GM23338 (cell line): ENCODE measurements around the gene FAM217A. TPM values are rescaled to one million over a fixed set of nuclear protein-coding genes. Genes with fewer than 3 reads are reported as not detected.
"Not testable (repeated sequence)": the region's sequence is repeated elsewhere in the genome, so short reads cannot be mapped to it uniquely, and the experiment has no call there.

Experiments used
- ATAC-seq: fragments of 200-7000 bp; cut with Tn5 transposase; 3 replicates; pipeline ENCODE4 v1.9.1; 2020
- DNase-seq: peaks from one replicate; pipeline ENCODE4 v3.0.0-alpha.2; 2015; ENCODE audit warnings: low spot score
- H2AFZ ChIP-seq: fragments of 200-600 bp; sonication (generic); 2 replicates; pipeline ENCODE4 v1.8.0; 2016; ENCODE audit warnings: antibody characterized with exemption, mild to moderate bottlenecking, moderate library complexity
- H3F3A ChIP-seq: fragments of 200-600 bp; sonication (generic); replicated peaks from 2 replicates; pipeline ENCODE4 v1.8.0; 2017; ENCODE audit warnings: antibody characterized with exemption, mixed run types, low read depth
- H3K27ac ChIP-seq: fragments of 200-600 bp; sonication (generic); 2 replicates; pipeline ENCODE4 v1.6.1; 2016; ENCODE audit warnings: low read depth
- H3K27me3 ChIP-seq: fragments of 200-600 bp; sonication (generic); 2 replicates; pipeline ENCODE4 v1.8.0; 2016; ENCODE audit warnings: mild to moderate bottlenecking, mixed run types, moderate library complexity; ENCODE audit not compliant: insufficient read depth
- H3K36me3 ChIP-seq: fragments of 200-600 bp; sonication (generic); 2 replicates; pipeline ENCODE4 v1.8.0; 2016; ENCODE audit warnings: mild to moderate bottlenecking; ENCODE audit not compliant: insufficient read depth
- H3K4me1 ChIP-seq: fragments of 200-600 bp; sonication (generic); 2 replicates; pipeline ENCODE4 v1.8.0; 2016; ENCODE audit warnings: mild to moderate bottlenecking, moderate library complexity; ENCODE audit not compliant: insufficient read depth
- H3K4me2 ChIP-seq: fragments of 200-600 bp; sonication (generic); 2 replicates; pipeline ENCODE4 v1.7.1; 2017; ENCODE audit warnings: mixed run types
- H3K4me3 ChIP-seq: fragments of 200-600 bp; sonication (generic); 2 replicates; pipeline ENCODE4 v1.6.1; 2016; ENCODE audit warnings: mixed run types
- H3K79me2 ChIP-seq: fragments of 200-600 bp; sonication (generic); replicated peaks from 2 replicates; pipeline ENCODE4 v1.8.0; 2017; ENCODE audit warnings: mild to moderate bottlenecking; ENCODE audit not compliant: insufficient read depth
- H3K9me2 ChIP-seq: fragments of 200-600 bp; sonication (generic); 2 replicates; pipeline ENCODE4 v1.8.0; 2017; ENCODE audit not compliant: insufficient read depth
- H4K20me1 ChIP-seq: fragments of 200-600 bp; sonication (generic); replicated peaks from 2 replicates; pipeline ENCODE4 v1.8.0; 2017; ENCODE audit warnings: mild to moderate bottlenecking; ENCODE audit not compliant: insufficient read depth
- H3K27ac Mint-ChIP-seq: 2 replicates; pipeline ENCODE4 v1.8.0; 2020; ENCODE audit warnings: inconsistent platforms, mild to moderate bottlenecking, moderate library complexity, mixed read lengths
- H3K27me3 Mint-ChIP-seq: 3 replicates; pipeline ENCODE4 v1.8.0; 2022; ENCODE audit warnings: low read depth, mild to moderate bottlenecking, moderate library complexity, mixed read lengths, inconsistent platforms; ENCODE audit not compliant: insufficient read depth, poor library complexity
- H3K36me3 Mint-ChIP-seq: 3 replicates; pipeline ENCODE4 v1.8.0; 2021; ENCODE audit warnings: low read depth, mild to moderate bottlenecking, inconsistent platforms, moderate library complexity, mixed read lengths
- H3K4me1 Mint-ChIP-seq: 3 replicates; pipeline ENCODE4 v1.8.0; 2020; ENCODE audit warnings: mild to moderate bottlenecking, inconsistent platforms, mixed read lengths
- H3K4me3 Mint-ChIP-seq: 3 replicates; pipeline ENCODE4 v1.8.0; 2021; ENCODE audit warnings: moderate library complexity, mild to moderate bottlenecking, inconsistent platforms, mixed read lengths
- H3K9me3 Mint-ChIP-seq: 3 replicates; pipeline ENCODE4 v1.8.0; 2020; ENCODE audit warnings: moderate library complexity, mild to moderate bottlenecking, inconsistent platforms, mixed read lengths
- CREB1 ChIP-seq: fragments of 250-450 bp; sonication (Bioruptor Pico); IDR thresholded peaks from 2 replicates; pipeline ENCODE4 v1.5.0; 2020; ENCODE audit warnings: low read depth, mild to moderate bottlenecking, moderate library complexity
- CTCF ChIP-seq, 2 experiments: fragments of 200-600 bp in 1 of 2; sonication (generic) in 1 of 2; conservative IDR thresholded peaks; 2 replicates each; pipeline versions ENCODE4 v1.5.1 to v1.6.1; 2016 to 2017; ENCODE audit warnings: antibody characterized with exemption in 2 of 2, low read depth in 2 of 2, mild to moderate bottlenecking in 2 of 2, moderate library complexity in 1 of 2
- EZH2 ChIP-seq: fragments of 200-600 bp; sonication (generic); IDR thresholded peaks from one replicate; pipeline ENCODE4 v1.8.0; 2017; ENCODE audit warnings: antibody characterized with exemption, mild to moderate bottlenecking, low read depth; ENCODE audit not compliant: unreplicated experiment
- EZH2phosphoT487 ChIP-seq: fragments of 200-600 bp; sonication (generic); IDR thresholded peaks from one replicate; pipeline ENCODE4 v1.8.1; 2018; ENCODE audit warnings: antibody characterized with exemption; ENCODE audit not compliant: unreplicated experiment
- NANOG ChIP-seq: IDR thresholded peaks from 2 replicates; pipeline ENCODE4 v1.6.1; 2016; ENCODE audit warnings: antibody characterized with exemption, borderline replicate concordance
- POLR2AphosphoS5 ChIP-seq: IDR thresholded peaks from 2 replicates; pipeline ENCODE4 v1.6.1; 2016; ENCODE audit warnings: antibody characterized with exemption, low read depth
- ZNF114 ChIP-seq: fragments of 250-450 bp; sonication (Bioruptor Pico); IDR thresholded peaks from 2 replicates; pipeline ENCODE4 v1.5.0; 2020; ENCODE audit warnings: mild to moderate bottlenecking, moderate library complexity
- ZNF462 ChIP-seq: fragments of 250-450 bp; sonication (Bioruptor Pico); IDR thresholded peaks from 2 replicates; pipeline ENCODE4 v1.5.0; 2020; ENCODE audit warnings: mild to moderate bottlenecking, moderate library complexity
- polyA plus RNA-seq: library from polyadenylated mRNA; unstranded; fragments of >200 nt; fragmentation: Nextera tagmentation; extraction: Ambion mirVana; gene quantifications from 2 replicates; pipeline ENCODE4 v1.2.1, GENCODE V29; 2016
- total RNA-seq: library from RNA; depleted of rRNA; stranded (reverse); fragments of >200 nt; shearing (Covaris generic); gene quantifications from 2 replicates; pipeline ENCODE4 v1.2.3, GENCODE V29; 2014

Gene FAM217A
- total and polyA plus RNA-seq, 2 experiments from 2014 or later = not detected

- no peak overlapping the region for H2AFZ ChIP-seq
- Mint-ChIP-seq H3K36me3 (peaks cover 17% of the 10 kb centered on the region; the same call in 2 of the 3 replicates), H3K27me3 (no peaks in the 10 kb centered on the region), H3K4me3 (no peak overlapping the region), H3K9me3 (no peaks in the 10 kb centered on the region), H3K4me1 (no peaks in the 10 kb centered on the region), H3K27ac (no peak overlapping the region)
- ATAC-seq = no peak
- H3K9me2 ChIP-seq = no peaks in the 10 kb centered on the region
- H3K79me2 ChIP-seq = no peaks in the 10 kb centered on the region
- DNase-seq = no peak
- no peak overlapping the region for H3K4me2 ChIP-seq
- H3K4me3 ChIP-seq = no peak overlapping the region
- TF ChIP-seq EZH2 (no peak), NANOG (no peak), CREB1 (CRISPR knock-in tag) (no peak), EZH2phosphoT487 (no peak), ZNF114 (CRISPR knock-in tag) (no peak), CTCF (conservative IDR thresholded peaks at IDR 0.05; ENCODE audit: low read depth in 2 of 2) (no peak)
- H4K20me1 ChIP-seq = no peaks in the 10 kb centered on the region
- H3K27ac ChIP-seq = no peak overlapping the region
- H3K27me3 ChIP-seq = no peaks in the 10 kb centered on the region
- no peaks in the 10 kb centered on the region for H3K4me1 ChIP-seq
- H3K36me3 ChIP-seq = peaks cover 12% of the 10 kb centered on the region; the same call in 1 of the 2 replicates
- H3F3A ChIP-seq = no peaks in the 10 kb centered on the region
Measured at GRCh38 chr6:4112366-4112765, 33.4 kb upstream of the FAM217A start.

- H3K4me3 Mint-ChIP-seq, H3K4me2 ChIP-seq, H2AFZ ChIP-seq, H3K9me3 Mint-ChIP-seq, H4K20me1 ChIP-seq, ATAC-seq, H3K4me1 Mint-ChIP-seq, H3K27me3 Mint-ChIP-seq, H3K4me3 ChIP-seq, H3K27me3 ChIP-seq, DNase-seq, H3K27ac ChIP-seq, H3K36me3 Mint-ChIP-seq, H3K4me1 ChIP-seq, H3K27ac Mint-ChIP-seq, H3K9me2 ChIP-seq, H3K79me2 ChIP-seq, H3K36me3 ChIP-seq, H3F3A ChIP-seq: not testable (repeated sequence)
Measured at GRCh38 chr6:4109363-4109815, 30.5 kb upstream of the FAM217A start.

- Mint-ChIP-seq H3K27me3 (no peaks in the 10 kb centered on the region), H3K9me3 (no peaks in the 10 kb centered on the region), H3K4me3 (no peak overlapping the region), H3K36me3 (no peaks in the 10 kb centered on the region), H3K27ac (no peak overlapping the region), H3K4me1 (no peaks in the 10 kb centered on the region; the same call in 2 of the 3 replicates)
- H3K79me2 ChIP-seq = no peaks in the 10 kb centered on the region
- no peaks in the 10 kb centered on the region for H3K27me3 ChIP-seq
- H4K20me1 ChIP-seq = no peaks in the 10 kb centered on the region
- no peaks in the 10 kb centered on the region for H3K36me3 ChIP-seq
- H3K27ac ChIP-seq = no peak overlapping the region
- no peaks in the 10 kb centered on the region for H3F3A ChIP-seq
- H3K9me2 ChIP-seq = no peaks in the 10 kb centered on the region
- H3K4me1 ChIP-seq = no peaks in the 10 kb centered on the region
- no peak overlapping the region for H2AFZ ChIP-seq
- DNase-seq = no peak
- peak; percentile 35; the same call in 1 of the 3 replicates for ATAC-seq
- no peak overlapping the region for H3K4me3 ChIP-seq
- H3K4me2 ChIP-seq = no peak overlapping the region
- TF ChIP-seq ZNF462 (CRISPR knock-in tag) (no peak), POLR2AphosphoS5 (no peak), NANOG (no peak)
Measured at GRCh38 chr6:4108561-4109093, 29.7 kb upstream of the FAM217A start.
